Cardiac fibroblast (primary cell): ENCODE results near the gene SEMA4D.

Experiments
- DNase-seq, 2 donors: peaks; one replicate each; pipeline versions ENCODE4 v3.0.0 to v3.0.0-alpha.2; 2010; ENCODE audit warnings: low read depth in 2 of 2
- H3K4me3 ChIP-seq, 2 donors: replicated peaks in 1 of 2; 1 replicate in 1 of 2; 2 replicates in 1 of 2; pipeline ENCODE4 v1.5.1; 2011; ENCODE audit warnings: low read depth in 2 of 2, low read length in 2 of 2, mild to moderate bottlenecking in 2 of 2, moderate library complexity in 1 of 2
- TF ChIP-seq, protein P1 (sequence below): IDR thresholded peaks from one replicate; pipeline ENCODE4 v1.5.1; 2011; ENCODE audit warnings: low read depth, mild to moderate bottlenecking, low read length, inconsistent platforms

The SEMA4D gene

DNA sequence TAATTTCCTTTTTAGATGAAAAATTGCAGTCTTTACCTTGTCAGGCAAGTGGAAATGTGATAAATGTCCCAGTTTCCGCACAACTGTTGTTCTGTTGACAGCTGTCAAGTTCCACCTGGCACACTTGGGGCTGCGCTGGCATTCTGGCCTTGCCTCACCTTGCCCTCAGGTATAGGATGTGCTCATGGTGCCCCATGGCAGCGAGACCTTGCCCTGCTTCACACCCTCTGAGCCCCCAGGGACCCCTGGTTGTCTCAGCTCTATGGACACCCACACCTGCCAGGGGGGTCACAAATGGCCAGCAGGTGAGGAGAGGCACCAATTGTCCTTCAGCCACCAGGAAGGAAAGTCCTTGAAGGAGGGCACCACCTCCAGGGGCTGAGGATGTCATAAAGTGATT is 37.5 kb upstream of the SEMA4D start:
- TF ChIP-seq, protein P1, sequence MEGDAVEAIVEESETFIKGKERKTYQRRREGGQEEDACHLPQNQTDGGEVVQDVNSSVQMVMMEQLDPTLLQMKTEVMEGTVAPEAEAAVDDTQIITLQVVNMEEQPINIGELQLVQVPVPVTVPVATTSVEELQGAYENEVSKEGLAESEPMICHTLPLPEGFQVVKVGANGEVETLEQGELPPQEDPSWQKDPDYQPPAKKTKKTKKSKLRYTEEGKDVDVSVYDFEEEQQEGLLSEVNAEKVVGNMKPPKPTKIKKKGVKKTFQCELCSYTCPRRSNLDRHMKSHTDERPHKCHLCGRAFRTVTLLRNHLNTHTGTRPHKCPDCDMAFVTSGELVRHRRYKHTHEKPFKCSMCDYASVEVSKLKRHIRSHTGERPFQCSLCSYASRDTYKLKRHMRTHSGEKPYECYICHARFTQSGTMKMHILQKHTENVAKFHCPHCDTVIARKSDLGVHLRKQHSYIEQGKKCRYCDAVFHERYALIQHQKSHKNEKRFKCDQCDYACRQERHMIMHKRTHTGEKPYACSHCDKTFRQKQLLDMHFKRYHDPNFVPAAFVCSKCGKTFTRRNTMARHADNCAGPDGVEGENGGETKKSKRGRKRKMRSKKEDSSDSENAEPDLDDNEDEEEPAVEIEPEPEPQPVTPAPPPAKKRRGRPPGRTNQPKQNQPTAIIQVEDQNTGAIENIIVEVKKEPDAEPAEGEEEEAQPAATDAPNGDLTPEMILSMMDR = no peak
- H3K4me3 ChIP-seq = no peak overlapping the region
- DNase-seq = no peak

DNA sequence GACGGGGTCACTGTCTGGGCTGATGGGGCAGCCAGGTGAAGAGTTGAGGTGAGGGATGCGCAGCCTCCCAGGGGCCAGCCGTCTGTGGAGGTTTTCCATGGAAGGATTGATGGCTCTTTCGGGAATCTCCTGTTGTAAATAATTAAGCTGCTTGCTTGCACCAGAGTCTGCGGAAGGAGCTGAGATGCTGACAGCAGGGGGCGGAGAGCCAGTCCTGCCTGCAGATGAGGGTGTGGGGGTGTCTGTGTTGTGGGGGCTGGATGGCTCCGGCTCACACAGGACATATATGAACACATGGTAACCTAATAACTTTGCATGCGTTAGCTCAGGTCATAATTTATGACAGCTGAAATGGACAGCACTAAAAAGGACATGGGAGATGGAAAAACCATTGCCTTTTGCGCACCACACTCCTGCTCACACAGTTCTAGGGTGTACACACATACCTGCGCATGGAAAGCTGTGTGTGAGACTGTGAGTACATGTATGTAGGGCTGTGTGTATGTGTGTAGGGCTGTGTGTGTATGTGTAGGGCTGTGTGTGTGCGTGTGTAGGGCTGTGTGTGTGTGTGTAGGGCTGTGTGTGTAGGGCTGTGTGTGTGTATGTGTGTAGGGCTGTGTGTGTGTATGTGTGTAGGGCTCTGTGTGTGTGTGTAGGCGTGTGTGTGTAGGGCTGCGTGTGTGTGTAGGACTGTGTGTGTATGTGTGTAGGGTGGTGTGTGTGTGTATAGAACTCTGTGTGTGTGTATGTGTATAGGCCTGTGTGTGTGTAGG is 36.8 kb upstream of the SEMA4D start:
- no peak overlapping the region for H3K4me3 ChIP-seq
- TF ChIP-seq, protein P1 = no peak
- no peak for DNase-seq

DNA sequence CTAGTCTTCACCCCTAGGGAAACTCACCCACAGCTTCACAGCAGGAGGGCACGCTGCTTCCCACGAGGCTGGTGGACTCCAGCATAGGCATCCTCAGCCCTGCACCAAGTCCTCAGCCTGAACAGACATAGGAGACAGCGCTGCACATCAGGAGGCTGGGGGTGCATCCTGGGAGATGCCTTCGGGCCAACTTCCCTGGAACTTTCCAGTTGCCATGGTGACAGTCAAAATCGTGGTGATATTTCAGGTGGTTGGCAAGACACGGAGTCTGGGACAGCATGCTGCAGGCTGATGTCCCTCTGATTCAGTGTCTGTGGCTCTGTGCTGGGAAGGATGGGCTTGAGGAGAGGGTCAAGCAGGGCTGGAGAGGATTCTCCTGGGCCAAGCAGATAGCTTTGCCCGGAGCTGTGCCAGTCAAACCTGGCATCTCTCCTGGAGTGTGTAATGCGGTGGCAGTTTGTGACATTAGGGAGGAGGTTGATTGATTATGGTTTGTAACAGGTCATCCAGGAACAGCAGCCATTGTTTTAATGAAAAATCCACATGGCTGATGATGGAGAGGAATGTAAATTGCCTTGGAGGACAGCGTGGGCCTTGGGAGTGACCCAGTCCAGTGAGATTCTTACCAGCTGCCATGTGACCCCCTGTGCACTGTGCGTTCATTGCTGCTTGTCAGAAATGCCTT is 35.6 kb upstream of the SEMA4D start:
- no peak for DNase-seq
- TF ChIP-seq, protein P1 = no peak
- no peak overlapping the region for H3K4me3 ChIP-seq

DNA sequence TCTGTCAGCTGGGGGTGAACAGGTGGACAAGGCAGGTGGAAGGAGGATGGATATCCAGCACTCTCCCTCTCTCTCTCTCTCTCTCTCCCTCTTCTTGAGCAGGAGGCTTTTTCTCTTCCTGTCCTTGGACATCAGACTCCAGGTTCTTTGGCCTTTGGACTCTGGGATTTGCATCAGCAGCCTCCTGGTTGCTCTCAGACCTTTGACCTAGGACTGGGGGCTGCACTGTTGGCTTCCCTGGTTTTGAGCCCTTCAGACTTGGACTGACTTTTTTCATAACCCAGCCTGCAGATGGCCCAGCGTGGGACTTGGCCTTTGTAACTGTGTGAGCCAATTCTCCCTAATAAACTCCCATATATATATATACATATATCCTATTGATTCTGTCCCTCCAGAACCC is 35.0 kb upstream of the SEMA4D start:
- H3K4me3 ChIP-seq = no peak overlapping the region
- DNase-seq = no peak
- TF ChIP-seq, protein P1 = no peak

DNA sequence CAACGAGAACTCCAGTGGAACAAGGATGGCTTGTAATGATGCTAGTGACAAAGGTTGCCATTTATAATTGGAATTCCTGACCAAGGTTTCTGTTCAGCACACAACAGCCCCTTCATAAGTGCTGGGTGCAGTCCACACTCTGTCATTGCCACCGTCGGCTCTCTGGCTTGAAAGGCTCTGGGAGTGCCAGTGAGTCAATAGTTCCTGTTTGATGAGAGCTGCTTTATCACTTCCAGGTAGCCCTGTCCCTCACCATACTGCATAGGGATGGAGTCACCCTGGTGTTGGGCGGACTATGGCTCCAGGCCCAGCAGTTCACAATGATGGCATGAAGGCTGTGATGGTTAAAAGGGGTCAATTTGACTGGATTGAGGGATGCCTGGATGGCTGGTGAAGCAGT is 34.6 kb upstream of the SEMA4D start:
- no peak overlapping the region for H3K4me3 ChIP-seq
- no peak for DNase-seq
- TF ChIP-seq, protein P1 = no peak

DNA sequence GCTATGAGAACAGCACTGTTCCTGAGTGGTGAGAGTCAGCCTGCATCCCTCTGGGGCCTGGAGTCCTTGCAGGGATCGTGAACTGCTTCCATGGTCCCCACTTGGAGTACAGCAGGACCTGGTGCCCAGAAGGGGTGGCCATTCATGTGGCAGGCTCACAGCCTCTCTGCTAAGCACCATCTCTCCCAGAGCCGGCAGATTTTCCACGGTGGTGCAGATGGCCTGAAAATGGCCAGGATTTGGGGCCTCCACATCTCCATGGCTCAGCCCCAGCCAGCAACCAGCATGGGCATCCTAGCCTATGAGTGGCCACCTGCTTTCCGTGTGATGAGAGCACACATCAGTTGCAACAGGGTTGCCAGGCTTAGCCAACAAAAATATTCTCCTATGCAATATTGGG is 33.9 kb upstream of the SEMA4D start:
- TF ChIP-seq, protein P1 = no peak
- DNase-seq = no peak
- H3K4me3 ChIP-seq = no peak overlapping the region
